ENCODE measurements around the gene EPN1. TPM values are rescaled to one million over a fixed set of nuclear protein-coding genes. Genes with fewer than 3 reads are reported as not detected.
A peak's percentile ranks its signal among the peaks of the same experiment; 100 is the strongest.
"Not testable (repeated sequence)": the region's sequence is repeated elsewhere in the genome, so short reads cannot be mapped to it uniquely, and the experiment has no call there.

Gene EPN1
- total RNA-seq, 1 experiment from 2014 or later, result 45.6 TPM

DNA sequence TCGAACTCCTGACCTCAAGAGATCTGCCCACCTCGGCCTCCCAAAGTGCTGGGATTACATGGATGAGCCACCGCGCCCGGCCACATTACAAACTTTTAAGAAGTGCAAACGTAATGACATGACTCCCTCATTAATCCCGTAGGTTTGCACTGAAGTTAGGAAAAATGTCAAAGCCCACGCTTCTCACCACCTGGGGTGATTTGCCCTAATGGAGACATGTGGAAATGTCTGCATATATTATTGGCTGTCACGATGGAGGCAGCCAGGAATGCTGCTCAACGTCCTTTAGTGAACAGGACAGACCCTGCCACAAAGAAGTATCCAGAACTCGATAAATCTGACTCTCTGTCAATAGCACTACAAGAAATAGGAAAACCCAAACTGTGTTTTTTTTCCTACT is 42.2 kb downstream of the EPN1 start:
- Histone ChIP-seq H3K27ac (no peak overlapping the region), H3K9me3 (replicated peaks) (peaks cover 6% of the 10 kb centered on the region; the same call in 1 of the 2 replicates), H3K4me3 (no peak overlapping the region), H3K36me3 (no peaks in the 10 kb centered on the region), H3K4me1 (no peaks in the 10 kb centered on the region), H3K27me3 (peaks cover 8% of the 10 kb centered on the region)
- DNase-seq, result no peak

DNA sequence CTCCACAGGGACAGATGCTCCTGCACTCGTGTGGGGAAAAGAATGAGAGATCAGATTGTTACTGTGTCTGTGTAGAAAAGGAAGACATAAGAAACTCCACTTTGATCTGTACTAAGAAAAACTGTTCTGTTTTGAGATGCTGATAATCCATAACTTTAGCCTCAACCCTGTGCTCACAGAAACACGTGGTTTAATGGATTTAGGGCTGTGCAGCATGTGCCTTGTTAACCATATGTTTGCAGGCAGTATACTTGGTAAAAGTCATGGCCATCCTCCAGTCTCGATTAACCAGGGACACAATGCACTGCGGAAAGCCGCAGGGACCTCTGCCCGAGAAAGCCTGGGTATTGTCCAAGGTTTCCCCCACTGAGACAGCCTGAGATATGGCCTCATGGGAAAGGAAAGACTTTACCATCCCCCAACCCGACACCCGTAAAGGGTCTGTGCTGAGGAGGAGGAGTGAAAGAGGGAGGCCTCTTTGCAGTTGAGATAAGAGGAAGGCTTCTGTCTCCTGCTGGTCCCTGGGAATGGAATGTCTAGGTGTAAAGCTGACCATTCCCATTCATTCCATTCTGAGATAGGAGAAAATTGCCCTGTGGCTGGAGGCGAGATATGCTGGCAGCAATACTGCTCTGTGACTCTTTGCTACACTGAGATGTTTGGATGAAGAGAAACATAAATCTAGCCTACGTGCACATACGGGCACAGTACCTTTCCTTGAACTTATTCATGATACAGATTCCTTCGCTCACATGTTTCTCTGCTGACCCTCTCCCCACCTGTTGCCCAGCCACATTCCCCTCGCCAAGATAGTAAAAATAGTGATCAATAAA is 43.1 kb downstream of the EPN1 start:
- H3K36me3 ChIP-seq, H3K4me1 ChIP-seq, H3K27me3 ChIP-seq: not testable (repeated sequence)

GRCh38 chr19:55720214-55720746 is 45.3 kb downstream of the EPN1 start:
- Histone ChIP-seq H3K36me3 (no peaks in the 10 kb centered on the region), H3K27ac (no peak overlapping the region), H3K27me3 (peaks cover 8% of the 10 kb centered on the region)

More for the DNA sequence above, 43.1 kb downstream of the EPN1 start:
- H3K9me3 ChIP-seq (replicated peaks); H3K4me3 ChIP-seq; H3K27ac ChIP-seq; DNase-seq: not testable (repeated sequence)

DNA sequence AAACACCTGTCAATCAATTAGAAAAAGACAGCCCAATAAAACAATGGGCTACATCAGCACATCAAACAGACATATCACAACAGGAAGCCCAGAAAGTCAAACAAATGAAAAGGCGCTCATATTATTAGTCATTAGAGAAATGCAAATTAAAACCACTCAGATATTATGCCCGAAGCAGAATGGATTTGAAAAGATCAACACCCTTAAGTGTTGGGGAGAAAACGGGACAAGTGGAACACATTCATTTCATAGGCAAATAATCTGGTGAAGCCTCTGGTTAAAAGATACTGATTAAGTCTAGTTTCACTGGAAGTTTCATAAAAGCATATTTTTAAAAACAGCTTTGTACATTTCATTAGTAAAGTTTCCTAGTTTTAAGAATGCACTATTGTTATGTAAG is 45.8 kb downstream of the EPN1 start:
- H3K9me3 ChIP-seq (replicated peaks), result peaks cover 6% of the 10 kb centered on the region; the same call in 1 of the 2 replicates
- H3K36me3 ChIP-seq, result no peaks in the 10 kb centered on the region
- H3K4me1 ChIP-seq, result peaks cover 8% of the 10 kb centered on the region; the same call in 1 of the 2 replicates
- H3K4me3 ChIP-seq, result no peak overlapping the region
- DNase-seq, result no peak
- no peak overlapping the region for H3K27ac ChIP-seq
- peaks cover 8% of the 10 kb centered on the region for H3K27me3 ChIP-seq

More at GRCh38 chr19:55720214-55720746, 45.3 kb downstream of the EPN1 start:
- no peak overlapping the region for H3K4me3 ChIP-seq
- no peak for DNase-seq
- peaks cover 8% of the 10 kb centered on the region; the same call in 1 of the 2 replicates for H3K4me1 ChIP-seq
- H3K9me3 ChIP-seq (replicated peaks), result peaks cover 6% of the 10 kb centered on the region; the same call in 1 of the 2 replicates

DNA sequence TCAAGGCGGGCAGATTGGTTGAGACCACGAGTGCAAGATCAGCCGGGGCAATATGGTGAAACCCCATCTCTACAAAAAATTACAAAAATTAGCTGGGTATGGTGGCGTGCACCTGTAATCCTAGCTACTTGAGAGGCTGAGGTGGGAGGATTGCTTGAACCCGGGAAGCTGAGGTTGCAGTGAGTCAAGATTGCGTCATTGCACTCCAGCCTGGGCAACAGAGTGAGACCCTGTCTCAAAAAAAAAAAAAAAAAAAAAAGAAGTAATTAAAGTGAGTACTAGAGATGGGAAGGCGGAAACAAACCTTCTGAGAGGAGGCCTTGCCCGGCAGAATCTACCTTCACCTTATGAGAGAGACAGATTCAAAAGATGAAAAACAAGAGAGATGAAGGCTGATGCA is 48.5 kb downstream of the EPN1 start:
- Histone ChIP-seq H3K27me3 (no peaks in the 10 kb centered on the region; the same call in 1 of the 2 replicates), H3K4me3 (no peak overlapping the region), H3K4me1 (peaks cover 8% of the 10 kb centered on the region; the same call in 1 of the 2 replicates), H3K9me3 (replicated peaks) (peaks cover 6% of the 10 kb centered on the region; the same call in 1 of the 2 replicates), H3K27ac (no peak overlapping the region), H3K36me3 (no peaks in the 10 kb centered on the region)
- no peak for DNase-seq

DNA sequence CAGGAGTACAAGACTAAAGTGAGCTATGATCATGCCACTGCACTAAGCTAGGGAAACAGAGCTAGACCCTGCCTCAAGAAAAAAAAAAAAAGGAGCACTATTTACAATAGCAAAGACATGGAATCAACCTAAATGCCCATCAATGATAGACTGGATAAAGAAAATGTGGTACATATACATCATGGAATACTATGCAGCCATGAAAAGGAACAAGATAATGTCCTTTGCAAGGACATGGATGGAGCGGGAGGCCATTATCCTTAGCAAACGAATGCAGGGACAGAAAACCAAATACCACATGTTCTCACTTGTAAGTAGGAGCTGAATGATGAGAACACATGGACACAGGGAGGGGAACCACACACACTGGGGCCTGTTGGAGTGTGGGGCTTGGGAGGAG is 55.4 kb downstream of the EPN1 start:
- H3K36me3 ChIP-seq; H3K4me3 ChIP-seq; H3K4me1 ChIP-seq; H3K27me3 ChIP-seq; H3K27ac ChIP-seq; H3K9me3 ChIP-seq (replicated peaks); DNase-seq: not testable (repeated sequence)

DNA sequence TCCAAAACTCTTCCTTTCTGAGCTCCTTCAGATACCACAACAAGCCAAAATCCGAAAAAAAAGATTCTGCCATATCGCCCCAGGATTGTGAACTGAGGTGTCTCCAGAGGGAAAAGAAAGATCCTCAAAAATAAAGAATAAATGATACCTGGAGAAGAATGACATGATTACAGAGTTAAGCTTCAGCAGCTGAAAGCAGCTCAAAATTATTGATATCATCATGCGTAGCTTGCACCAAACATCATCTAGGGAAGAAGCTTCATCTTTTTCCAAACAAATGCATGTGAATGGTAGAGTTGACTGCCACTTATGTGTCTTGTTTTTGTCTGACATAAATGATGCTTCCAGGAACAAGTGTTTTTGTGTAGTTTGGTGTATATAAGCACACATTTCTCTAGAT is 63.3 kb downstream of the EPN1 start, which contains the start of gene NLRP9:
Gene NLRP9 (minus strand): TSS at position 101 of the 400 bp plus-strand sequence. CDS start 28 bp downstream, at position 73.
- Histone ChIP-seq H3K27me3 (peaks cover 4% of the 10 kb centered on the region; the same call in 1 of the 2 replicates), H3K9me3 (replicated peaks) (no peaks in the 10 kb centered on the region), H3K27ac (no peak within 1 kb of the TSS), H3K4me3 (no peak within 1 kb of the TSS), H3K36me3 (no peaks in the 10 kb centered on the region), H3K4me1 (no peaks in the 10 kb centered on the region)
- no peak for DNase-seq

DNA sequence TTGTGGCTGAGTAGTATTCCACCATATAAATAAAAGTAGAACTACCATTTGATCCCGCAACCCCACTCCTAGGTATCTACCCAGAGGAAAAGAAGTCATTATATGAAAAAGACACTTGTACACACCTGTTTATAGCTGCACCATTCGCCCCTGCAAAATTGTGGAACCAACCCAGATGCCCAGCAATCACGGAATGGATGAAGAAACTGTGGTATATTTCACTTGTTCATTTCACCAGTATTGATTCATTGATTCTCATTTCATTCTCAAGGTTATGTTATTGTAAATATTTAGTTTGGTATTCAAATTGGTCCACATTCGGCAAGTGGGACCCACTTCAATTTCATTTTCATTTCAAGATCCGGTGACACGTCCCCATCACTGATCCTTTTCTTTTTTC is 75.7 kb downstream of the EPN1 start:
- H3K36me3 ChIP-seq, result no peaks in the 10 kb centered on the region
- H3K27me3 ChIP-seq, result no peaks in the 10 kb centered on the region; the same call in 1 of the 2 replicates
- no peak overlapping the region for H3K27ac ChIP-seq
- no peak overlapping the region for H3K4me3 ChIP-seq
- DNase-seq, result no peak
- H3K9me3 ChIP-seq (replicated peaks), result no peaks in the 10 kb centered on the region
- no peaks in the 10 kb centered on the region for H3K4me1 ChIP-seq

DNA sequence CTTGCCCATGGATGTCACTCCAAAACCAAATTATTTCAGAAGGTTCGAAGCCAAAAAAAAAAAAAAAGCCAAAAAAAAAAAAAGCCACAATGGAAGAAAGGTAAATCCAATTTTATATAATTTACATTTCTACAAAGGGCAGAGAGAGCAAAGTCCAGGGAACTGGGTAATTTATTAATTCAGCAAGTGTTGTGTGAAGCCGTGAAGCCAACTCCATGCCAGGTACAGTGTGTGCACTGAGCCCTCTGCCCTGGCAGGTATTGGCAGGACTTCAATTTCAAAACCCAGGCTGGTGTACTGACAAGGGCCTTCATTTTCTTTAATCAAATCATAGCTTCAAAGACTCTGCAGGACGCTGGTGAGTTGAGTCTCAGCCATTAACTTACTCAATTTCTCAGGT is 78.4 kb downstream of the EPN1 start:
- no peaks in the 10 kb centered on the region for H3K36me3 ChIP-seq
- no peak overlapping the region for H3K27ac ChIP-seq
- no peaks in the 10 kb centered on the region for H3K9me3 ChIP-seq (replicated peaks)
- H3K27me3 ChIP-seq, result no peaks in the 10 kb centered on the region; the same call in 1 of the 2 replicates
- no peak for DNase-seq
- H3K4me1 ChIP-seq, result no peaks in the 10 kb centered on the region
- H3K4me3 ChIP-seq, result no peak overlapping the region

GRCh38 chr19:55756808-55757207 is 81.8 kb downstream of the EPN1 start:
- not testable (repeated sequence) for H3K4me3 ChIP-seq; H3K36me3 ChIP-seq; H3K9me3 ChIP-seq (replicated peaks); H3K4me1 ChIP-seq; H3K27me3 ChIP-seq; H3K27ac ChIP-seq; DNase-seq

- peak within 1 kb of the TSS; percentile 42 for H3K4me3 ChIP-seq
- H3K27ac ChIP-seq; H3K27me3 ChIP-seq; H3K36me3 ChIP-seq; H3K9me3 ChIP-seq (replicated peaks); H3K4me1 ChIP-seq: not testable (repeated sequence)
- DNase-seq, result peak in 1 of 2 experiments; percentile 8
Observed at GRCh38 chr19:55758797-55759196, 83.8 kb downstream of the EPN1 start, which contains the start of gene RFPL4A. RFPL4A (plus strand) TSS chr19:55759097; CDS start chr19:55761801, 2,704 bp downstream.

Other genes starting within 250 kb of the EPN1 start
- not detected in 2 replicates for gene SHISA7, start 231.9 kb upstream of the EPN1 start, total RNA-seq (2014; rRNA removed; shearing (Covaris generic))
- gene ISOC2, start 213.6 kb upstream of the EPN1 start, total RNA-seq (2014; rRNA removed; shearing (Covaris generic)), result 63.2 and 70.8 TPM in 2 replicates
- gene C19orf85, start 210.5 kb upstream of the EPN1 start, total RNA-seq (2014; rRNA removed; shearing (Covaris generic)), result not detected in 2 replicates
- 2.9 and 3.6 TPM in 2 replicates for gene ZNF628, start 198.6 kb upstream of the EPN1 start, total RNA-seq (2014; rRNA removed; shearing (Covaris generic))
- gene NAT14, start 190.0 kb upstream of the EPN1 start, total RNA-seq (2014; rRNA removed; shearing (Covaris generic)), result 22.1 and 25.9 TPM in 2 replicates
- 3.1 and 3.8 TPM in 2 replicates for gene SSC5D, start 186.8 kb upstream of the EPN1 start, total RNA-seq (2014; rRNA removed; shearing (Covaris generic))
- gene SBK2, start 138.1 kb upstream of the EPN1 start, total RNA-seq (2014; rRNA removed; shearing (Covaris generic)), result 6.8 and 6.9 TPM in 2 replicates
- 0.30 and 0.87 TPM in 2 replicates for gene SBK3, start 129.7 kb upstream of the EPN1 start, total RNA-seq (2014; rRNA removed; shearing (Covaris generic))
- gene ZNF579, start 94.4 kb upstream of the EPN1 start, total RNA-seq (2014; rRNA removed; shearing (Covaris generic)), result 5.4 and 7.5 TPM in 2 replicates
- gene FIZ1, start 75.7 kb upstream of the EPN1 start, total RNA-seq (2014; rRNA removed; shearing (Covaris generic)), result 7.9 and 10.3 TPM in 2 replicates
- 2.7 and 3.2 TPM in 2 replicates for gene ZNF524, start 74.9 kb upstream of the EPN1 start, total RNA-seq (2014; rRNA removed; shearing (Covaris generic))
- 1.7 and 2.0 TPM in 2 replicates for gene ZNF865, start 69.6 kb upstream of the EPN1 start, total RNA-seq (2014; rRNA removed; shearing (Covaris generic))
- gene ZNF784, start 50.7 kb upstream of the EPN1 start, total RNA-seq (2014; rRNA removed; shearing (Covaris generic)), result 2.7 and 3.1 TPM in 2 replicates
- gene ZNF580, start 34.2 kb upstream of the EPN1 start, total RNA-seq (2014; rRNA removed; shearing (Covaris generic)), result 7.9 and 8.0 TPM in 2 replicates
- 17.9 and 18.7 TPM in 2 replicates for gene ZNF581, start 31.6 kb upstream of the EPN1 start, total RNA-seq (2014; rRNA removed; shearing (Covaris generic))
- gene CCDC106, start 27.0 kb upstream of the EPN1 start, total RNA-seq (2014; rRNA removed; shearing (Covaris generic)), result 9.7 and 10.8 TPM in 2 replicates
- gene U2AF2, start 20.2 kb upstream of the EPN1 start, total RNA-seq (2014; rRNA removed; shearing (Covaris generic)), result 131 and 136 TPM in 2 replicates
- gene NLRP9, start 63.2 kb downstream of the EPN1 start, total RNA-seq (2014; rRNA removed; shearing (Covaris generic)), result 0.02 TPM in 1 of 2 replicates, not detected in the other
- 1.1 TPM in 2 replicates for gene RFPL4A, start 83.9 kb downstream of the EPN1 start, total RNA-seq (2014; rRNA removed; shearing (Covaris generic))
- 0.61 and 1.1 TPM in 2 replicates for gene RFPL4AL1, start 93.9 kb downstream of the EPN1 start, total RNA-seq (2014; rRNA removed; shearing (Covaris generic))
- gene NLRP11, start 156.8 kb downstream of the EPN1 start, total RNA-seq (2014; rRNA removed; shearing (Covaris generic)), result 4.6 and 4.9 TPM in 2 replicates
- not detected in 2 replicates for gene NLRP4, start 161.3 kb downstream of the EPN1 start, total RNA-seq (2014; rRNA removed; shearing (Covaris generic))